Measurements from ENCODE around the gene LSM3. TPM values are rescaled to one million over a fixed set of nuclear protein-coding genes. Genes with fewer than 3 reads are reported as not detected.

LSM3 gene
- total RNA-seq, 1 donor from 2014 or later: 10.0 TPM

DNA sequence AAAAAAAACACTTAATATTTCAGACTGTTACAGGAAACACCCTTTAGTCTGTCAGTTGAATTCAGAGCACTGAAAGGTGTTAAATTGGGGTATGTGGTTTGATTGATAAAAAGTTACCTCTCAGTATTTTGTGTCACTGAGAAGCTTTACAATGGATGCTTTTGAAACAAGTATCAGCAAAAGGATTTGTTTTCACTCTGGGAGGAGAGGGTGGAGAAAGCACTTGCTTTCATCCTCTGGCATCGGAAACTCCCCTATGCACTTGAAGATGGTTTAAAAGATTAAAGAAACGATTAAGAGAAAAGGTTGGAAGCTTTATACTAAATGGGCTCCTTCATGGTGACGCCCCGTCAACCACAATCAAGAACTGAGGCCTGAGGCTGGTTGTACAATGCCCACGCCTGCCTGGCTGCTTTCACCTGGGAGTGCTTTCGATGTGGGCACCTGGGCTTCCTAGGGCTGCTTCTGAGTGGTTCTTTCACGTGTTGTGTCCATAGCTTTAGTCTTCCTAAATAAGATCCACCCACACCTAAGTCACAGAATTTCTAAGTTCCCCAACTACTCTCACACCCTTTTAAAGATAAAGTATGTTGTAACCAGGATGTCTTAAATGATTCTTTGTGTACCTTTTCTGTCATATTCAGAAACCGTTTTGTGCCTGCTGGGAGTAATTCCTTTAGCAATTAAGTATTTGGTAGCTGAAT lies 35.9 kb upstream of the LSM3 start:
- no peak for DNase-seq (ENCODE audit: extremely low spot score, unreplicated experiment)
- peaks cover 42% of the 10 kb centered on the region for H3K4me1 Mint-ChIP-seq (ENCODE audit: unreplicated experiment)
- peak overlapping the region; percentile 100 for H3K27ac Mint-ChIP-seq (ENCODE audit: unreplicated experiment)
- no peaks in the 10 kb centered on the region for H3K27me3 Mint-ChIP-seq (ENCODE audit: unreplicated experiment)
- H3K4me3 Mint-ChIP-seq (ENCODE audit: unreplicated experiment): no peak overlapping the region
- TF ChIP-seq CTCF (IDR thresholded peaks at IDR 0.05): no peak
- no peaks in the 10 kb centered on the region for H3K9me3 Mint-ChIP-seq (ENCODE audit: unreplicated experiment)
- H3K36me3 Mint-ChIP-seq (ENCODE audit: unreplicated experiment): peaks cover 18% of the 10 kb centered on the region

DNA sequence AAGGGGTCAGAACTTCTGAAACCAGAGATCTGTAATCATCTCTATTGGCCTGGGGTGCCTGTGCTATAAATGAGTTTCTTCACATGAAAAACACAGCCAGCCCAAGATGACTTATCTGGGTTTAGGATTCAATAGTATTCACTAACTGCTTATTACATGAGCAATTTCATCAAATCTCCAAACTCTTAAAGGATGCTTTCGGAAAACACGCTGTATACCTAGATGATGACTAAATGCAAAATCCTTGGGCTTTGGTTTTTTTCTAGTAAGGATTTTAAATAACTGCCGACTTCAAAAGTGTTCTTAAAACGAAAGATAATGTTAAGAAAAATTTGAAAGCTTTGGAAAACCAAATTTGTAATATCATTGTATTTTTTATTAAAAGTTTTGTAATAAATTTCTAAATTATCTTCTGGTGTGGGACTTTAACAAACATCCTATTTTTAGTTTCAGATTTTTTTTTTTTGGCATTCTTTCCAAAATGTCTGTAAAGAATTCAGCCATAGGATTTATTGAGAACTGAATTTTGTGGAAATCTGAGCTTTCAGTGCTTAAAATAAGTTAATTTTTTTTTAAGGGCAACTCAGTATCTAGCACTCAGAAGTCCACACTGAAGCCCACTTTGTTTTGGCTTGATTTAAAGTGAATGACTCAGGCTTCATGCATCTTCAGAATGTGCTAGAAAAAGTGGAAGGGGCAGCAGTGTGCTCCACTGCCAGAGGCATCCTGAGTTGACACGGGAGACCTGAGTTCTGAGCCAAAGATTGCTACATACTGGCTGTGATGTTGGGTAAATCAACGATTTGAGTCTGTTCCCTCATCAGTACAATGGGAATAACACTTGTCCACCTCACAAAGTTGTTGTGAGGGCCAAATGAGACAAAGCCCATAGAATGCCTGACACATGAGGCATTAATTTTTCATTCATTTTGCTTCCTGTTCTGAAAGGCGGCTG lies 35.1 kb upstream of the LSM3 start:
- H3K36me3 Mint-ChIP-seq (ENCODE audit: unreplicated experiment): peaks cover 15% of the 10 kb centered on the region
- no peak for TF ChIP-seq CTCF (IDR thresholded peaks at IDR 0.05)
- no peaks in the 10 kb centered on the region for H3K27me3 Mint-ChIP-seq (ENCODE audit: unreplicated experiment)
- peaks cover 42% of the 10 kb centered on the region for H3K4me1 Mint-ChIP-seq (ENCODE audit: unreplicated experiment)
- no peaks in the 10 kb centered on the region for H3K9me3 Mint-ChIP-seq (ENCODE audit: unreplicated experiment)
- peak overlapping the region; percentile 100 for H3K27ac Mint-ChIP-seq (ENCODE audit: unreplicated experiment)
- peak overlapping the region; percentile 43 for H3K4me3 Mint-ChIP-seq (ENCODE audit: unreplicated experiment)
- DNase-seq (ENCODE audit: extremely low spot score, unreplicated experiment): no peak

DNA sequence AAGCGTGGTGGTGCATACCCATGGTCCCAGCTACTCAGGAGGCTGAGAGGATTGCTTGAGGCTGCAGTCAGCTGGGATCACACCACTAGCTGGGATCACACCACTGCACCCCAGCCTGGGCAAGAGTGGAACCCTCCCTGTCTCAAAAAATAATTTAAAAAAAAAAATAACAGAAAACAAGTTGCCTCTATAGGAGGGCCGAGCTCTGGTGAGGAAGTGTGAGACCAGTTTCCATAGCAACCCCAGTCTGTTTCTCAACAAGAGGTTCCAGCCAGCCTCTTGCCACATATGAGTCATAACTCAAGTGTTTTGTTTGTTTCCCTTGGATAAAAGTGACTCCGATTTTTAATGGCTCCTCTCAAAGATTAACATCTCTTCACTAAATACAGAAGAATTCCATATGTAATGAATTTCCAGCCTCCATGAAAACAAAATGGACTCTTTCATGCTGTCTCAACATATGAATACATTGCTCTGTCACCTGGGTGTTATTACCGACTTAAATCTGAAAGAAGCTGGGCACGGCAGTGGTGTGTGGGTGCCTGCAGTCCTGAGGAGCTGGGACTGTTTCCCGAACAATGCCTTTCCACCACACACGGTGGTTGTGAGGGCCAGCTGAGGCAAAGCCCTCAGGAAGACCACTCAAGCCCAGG lies 34.1 kb upstream of the LSM3 start:
- H3K9me3 Mint-ChIP-seq (ENCODE audit: unreplicated experiment): no peaks in the 10 kb centered on the region
- H3K36me3 Mint-ChIP-seq (ENCODE audit: unreplicated experiment): peaks cover 17% of the 10 kb centered on the region
- peak overlapping the region; percentile 100 for H3K27ac Mint-ChIP-seq (ENCODE audit: unreplicated experiment)
- H3K4me1 Mint-ChIP-seq (ENCODE audit: unreplicated experiment): peaks cover 42% of the 10 kb centered on the region
- peak; percentile 90 for DNase-seq (ENCODE audit: extremely low spot score, unreplicated experiment)
- H3K4me3 Mint-ChIP-seq (ENCODE audit: unreplicated experiment): peak overlapping the region; percentile 66
- TF ChIP-seq CTCF (IDR thresholded peaks at IDR 0.05): no peak
- H3K27me3 Mint-ChIP-seq (ENCODE audit: unreplicated experiment): no peaks in the 10 kb centered on the region

GRCh38 chr3:14145236-14145635 lies 33.4 kb upstream of the LSM3 start:
- Mint-ChIP-seq H3K36me3 (ENCODE audit: unreplicated experiment) (peaks cover 18% of the 10 kb centered on the region), H3K4me1 (ENCODE audit: unreplicated experiment) (peaks cover 42% of the 10 kb centered on the region), H3K9me3 (ENCODE audit: unreplicated experiment) (no peaks in the 10 kb centered on the region), H3K27me3 (ENCODE audit: unreplicated experiment) (no peaks in the 10 kb centered on the region), H3K4me3 (ENCODE audit: unreplicated experiment) (peak overlapping the region; percentile 5), H3K27ac (ENCODE audit: unreplicated experiment) (peak overlapping the region; percentile 100)
- no peak for TF ChIP-seq CTCF (IDR thresholded peaks at IDR 0.05)
- DNase-seq (ENCODE audit: extremely low spot score, unreplicated experiment): no peak

Measured in osteocyte (in vitro differentiated cells).